IPS-18a (cell line): Measurements from ENCODE around the gene WDR35.

ENCODE experiments used
- H3K27ac ChIP-seq: one replicate; pipeline ENCODE4 v1.5.1; 2013; ENCODE audit warnings: low read length
- H3K27me3 ChIP-seq: one replicate; pipeline ENCODE4 v1.6.1; 2013; ENCODE audit warnings: mild to moderate bottlenecking, low read length; ENCODE audit not compliant: control insufficient read depth, insufficient read depth
- H3K36me3 ChIP-seq: one replicate; pipeline ENCODE4 v1.6.1; 2013; ENCODE audit warnings: low read depth, low read length; ENCODE audit not compliant: control insufficient read depth
- H3K4me1 ChIP-seq: one replicate; pipeline ENCODE4 v1.6.1; 2013; ENCODE audit warnings: low read depth, low read length; ENCODE audit not compliant: control insufficient read depth
- H3K4me3 ChIP-seq: one replicate; pipeline ENCODE4 v1.5.1; 2013; ENCODE audit warnings: low read length
- H3K9ac ChIP-seq: one replicate; pipeline ENCODE4 v1.6.1; 2013; ENCODE audit warnings: mild to moderate bottlenecking, low read length, moderate library complexity
- H3K9me3 ChIP-seq: one replicate; pipeline ENCODE4 v1.6.1; 2013; ENCODE audit warnings: low read depth, low read length; ENCODE audit not compliant: control insufficient read depth

WDR35 gene

GRCh38 chr2:20021405-20022009, 31.6 kb upstream of the WDR35 start:
- Histone ChIP-seq H3K9me3 (peaks cover 7% of the 10 kb centered on the region), H3K27ac (no peak overlapping the region), H3K9ac (no peak overlapping the region), H3K4me1 (no peaks in the 10 kb centered on the region), H3K4me3 (no peak overlapping the region), H3K36me3 (no peaks in the 10 kb centered on the region), H3K27me3 (no peaks in the 10 kb centered on the region)

DNA sequence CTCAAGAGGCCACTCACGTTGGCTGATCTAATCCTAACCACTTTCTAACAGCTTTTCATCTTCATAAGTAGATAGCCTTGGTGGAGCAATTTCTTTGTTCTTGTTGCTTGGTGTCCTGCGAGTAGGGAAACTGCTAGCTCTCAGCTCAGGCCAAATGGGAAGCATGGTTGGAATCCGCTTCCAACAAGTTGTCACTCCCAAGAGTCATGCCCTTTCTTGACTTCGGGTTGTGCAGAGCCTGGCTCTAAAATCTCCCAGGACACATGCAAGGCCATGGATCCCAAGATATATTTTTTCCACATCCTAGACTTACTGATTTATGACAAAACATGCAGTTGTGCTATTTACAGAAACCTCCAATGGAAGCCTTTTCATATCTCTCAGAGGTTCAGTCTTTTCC, 29.8 kb upstream of the WDR35 start:
- Histone ChIP-seq H3K27me3 (no peaks in the 10 kb centered on the region), H3K36me3 (no peaks in the 10 kb centered on the region), H3K27ac (no peak overlapping the region), H3K9me3 (peaks cover 7% of the 10 kb centered on the region), H3K9ac (no peak overlapping the region), H3K4me3 (no peak overlapping the region), H3K4me1 (no peaks in the 10 kb centered on the region)

DNA sequence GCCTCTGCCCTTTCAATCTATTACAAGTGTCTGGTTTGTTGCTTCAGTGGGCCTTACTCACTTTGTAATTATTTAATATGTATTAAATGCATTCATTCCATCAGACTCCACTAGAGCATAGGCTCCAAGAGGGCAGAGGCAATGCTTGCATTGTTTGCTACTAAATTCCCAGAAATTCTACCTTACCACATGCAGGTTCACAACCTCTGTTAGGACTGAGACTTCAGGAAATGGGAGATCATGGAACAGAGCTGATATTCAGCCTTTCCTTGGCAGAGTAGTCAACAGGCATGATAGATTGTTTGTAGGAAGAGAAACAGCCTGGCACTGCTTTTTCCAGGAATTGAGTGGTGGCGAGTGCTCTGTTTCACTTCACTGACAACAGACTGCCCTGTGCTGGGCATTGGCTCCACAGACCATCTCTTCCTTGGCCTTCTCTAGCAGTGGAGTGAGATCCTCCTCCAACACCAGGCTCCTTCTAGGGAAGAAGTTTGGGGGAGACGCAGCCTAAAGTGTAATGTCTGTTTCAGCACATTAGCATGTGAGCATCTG, 28.8 kb upstream of the WDR35 start:
- Histone ChIP-seq H3K9me3 (peaks cover 7% of the 10 kb centered on the region), H3K4me1 (peaks cover 2% of the 10 kb centered on the region), H3K36me3 (no peaks in the 10 kb centered on the region), H3K9ac (no peak overlapping the region), H3K4me3 (no peak overlapping the region), H3K27me3 (peaks cover 7% of the 10 kb centered on the region), H3K27ac (no peak overlapping the region)

GRCh38 chr2:20016346-20016745, 26.4 kb upstream of the WDR35 start:
- H3K36me3 ChIP-seq: no peaks in the 10 kb centered on the region
- H3K27ac ChIP-seq: no peak overlapping the region
- H3K4me3 ChIP-seq: no peak overlapping the region
- H3K27me3 ChIP-seq: peaks cover 27% of the 10 kb centered on the region
- H3K4me1 ChIP-seq: peaks cover 14% of the 10 kb centered on the region
- H3K9me3 ChIP-seq: peaks cover 1% of the 10 kb centered on the region
- H3K9ac ChIP-seq: no peak overlapping the region

- peaks cover 14% of the 10 kb centered on the region for H3K4me1 ChIP-seq
- peaks cover 35% of the 10 kb centered on the region for H3K27me3 ChIP-seq
- H3K9ac ChIP-seq: no peak overlapping the region
- no peaks in the 10 kb centered on the region for H3K9me3 ChIP-seq
- no peaks in the 10 kb centered on the region for H3K36me3 ChIP-seq
- no peak overlapping the region for H3K4me3 ChIP-seq
- H3K27ac ChIP-seq: no peak overlapping the region
Measured at GRCh38 chr2:20015482-20016083, 25.7 kb upstream of the WDR35 start.

- H3K9me3 ChIP-seq: no peaks in the 10 kb centered on the region
- no peak overlapping the region for H3K9ac ChIP-seq
- peaks cover 41% of the 10 kb centered on the region for H3K27me3 ChIP-seq
- no peaks in the 10 kb centered on the region for H3K36me3 ChIP-seq
- peaks cover 14% of the 10 kb centered on the region for H3K4me1 ChIP-seq
- H3K27ac ChIP-seq: no peak overlapping the region
- peak overlapping the region; percentile 65 for H3K4me3 ChIP-seq
Measured at GRCh38 chr2:20013126-20013849, 23.4 kb upstream of the WDR35 start.

GRCh38 chr2:20012282-20013125, 22.6 kb upstream of the WDR35 start, which contains the start of gene MATN3:
TSS of gene MATN3 (minus strand) at chr2:20012668. CDS start at chr2:20012631, 37 bp downstream.
- H3K27ac ChIP-seq: no peak within 1 kb of the TSS
- peaks cover 14% of the 10 kb centered on the region for H3K4me1 ChIP-seq
- H3K36me3 ChIP-seq: no peaks in the 10 kb centered on the region
- no peaks in the 10 kb centered on the region for H3K9me3 ChIP-seq
- H3K4me3 ChIP-seq: peak within 1 kb of the TSS; percentile 65
- peaks cover 41% of the 10 kb centered on the region for H3K27me3 ChIP-seq
- H3K9ac ChIP-seq: peak within 1 kb of the TSS; percentile 24

GRCh38 chr2:20012032-20012281, 22.1 kb upstream of the WDR35 start:
- H3K27ac ChIP-seq: no peak overlapping the region
- H3K36me3 ChIP-seq: no peaks in the 10 kb centered on the region
- peaks cover 14% of the 10 kb centered on the region for H3K4me1 ChIP-seq
- no peaks in the 10 kb centered on the region for H3K9me3 ChIP-seq
- peak overlapping the region; percentile 24 for H3K9ac ChIP-seq
- peak overlapping the region; percentile 65 for H3K4me3 ChIP-seq
- peaks cover 41% of the 10 kb centered on the region for H3K27me3 ChIP-seq

DNA sequence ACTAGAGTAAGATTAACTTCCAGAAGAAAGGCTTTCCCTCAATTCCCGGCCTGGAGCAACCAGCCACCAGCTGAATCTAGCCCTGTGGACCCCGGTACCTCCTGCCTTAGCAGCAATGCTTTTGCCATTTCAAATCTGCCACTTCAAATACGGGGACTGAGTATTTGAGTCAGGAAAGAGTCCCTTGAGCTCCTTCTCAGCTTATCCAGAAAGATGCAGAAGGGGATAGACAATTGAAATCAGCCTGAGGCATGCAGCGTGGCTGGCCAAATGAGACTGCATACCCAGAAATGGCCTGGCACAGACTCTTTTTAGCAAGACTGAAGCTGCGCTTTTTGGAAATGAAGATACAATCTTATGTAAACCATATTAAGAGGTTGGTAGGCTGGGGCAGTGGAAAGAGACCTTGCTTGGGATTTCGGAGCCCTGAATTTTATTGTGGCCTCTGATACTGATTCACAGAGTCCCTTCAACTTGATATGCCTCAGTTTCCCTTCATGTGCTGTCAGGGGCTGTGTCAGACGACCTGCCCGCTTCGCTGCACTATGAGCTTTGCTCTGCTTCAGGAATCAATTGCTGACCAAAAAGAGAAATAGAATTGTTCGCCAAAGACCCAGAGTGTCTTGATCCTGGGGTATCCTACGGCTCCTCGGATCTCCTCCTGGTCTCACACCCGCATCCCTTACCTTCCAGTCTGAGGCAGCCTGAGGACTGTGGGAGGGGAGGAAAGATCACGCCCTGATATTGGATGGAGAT, 21.5 kb upstream of the WDR35 start:
- Histone ChIP-seq H3K4me1 (peaks cover 14% of the 10 kb centered on the region), H3K9me3 (no peaks in the 10 kb centered on the region), H3K27me3 (peaks cover 41% of the 10 kb centered on the region), H3K36me3 (no peaks in the 10 kb centered on the region), H3K27ac (no peak overlapping the region), H3K9ac (peak overlapping the region; percentile 24), H3K4me3 (peak overlapping the region; percentile 65)

GRCh38 chr2:20008703-20009102, 18.8 kb upstream of the WDR35 start:
- Histone ChIP-seq H3K27me3 (peaks cover 33% of the 10 kb centered on the region), H3K27ac (no peak overlapping the region), H3K36me3 (no peaks in the 10 kb centered on the region), H3K4me1 (peaks cover 12% of the 10 kb centered on the region), H3K9ac (no peak overlapping the region), H3K4me3 (no peak overlapping the region), H3K9me3 (no peaks in the 10 kb centered on the region)
